ENCODE results near the gene PPP2CA. TPM values are rescaled to one million over a fixed set of nuclear protein-coding genes. Genes with fewer than 3 reads are reported as not detected.

Gene PPP2CA
- total and polyA plus RNA-seq, 10 of the 15 experiments (the other 5 are each of a cell fraction or from before 2014, with no cell fraction given): 18.6 to 385 (median 134) TPM

DNA sequence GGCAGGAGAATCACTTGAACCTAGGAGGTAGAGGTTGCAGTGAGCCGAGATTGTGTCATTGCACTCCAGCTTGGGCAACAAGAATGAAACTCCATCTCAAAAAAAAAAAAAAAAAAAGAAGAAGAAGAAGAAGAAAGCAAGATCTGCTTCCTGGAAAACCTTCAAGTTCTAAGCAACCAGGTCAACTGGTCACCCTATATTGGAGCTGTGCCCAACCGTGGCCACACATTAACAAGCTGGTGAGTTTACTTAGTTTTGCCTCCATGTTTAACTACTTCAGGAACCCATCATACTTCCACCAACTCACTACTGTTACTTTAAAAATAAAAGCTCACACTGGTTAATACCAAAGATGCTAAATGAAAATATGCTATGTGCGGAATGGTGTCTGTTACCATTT, 36.8 kb downstream of the PPP2CA start:
- H3K4me2 ChIP-seq (ENCODE audit: control insufficient read depth, insufficient read depth): no peak overlapping the region
- no peak overlapping the region for H2AFZ ChIP-seq (ENCODE audit: control insufficient read depth, low read depth, low read length)
- ATAC-seq: no peak
- 94% methylated on average over 2 of the region's 3 CpGs for WGBS (ENCODE audit: insufficient coverage, insufficient replicate concordance, low lambda C conversion rate, missing lambda C conversion rate)
- H3K9me3 ChIP-seq (replicated peaks; ENCODE audit: control insufficient read depth, insufficient read depth, low read length): no peaks in the 10 kb centered on the region
- H3K4me3 ChIP-seq: no peak overlapping the region
- H3K4me1 ChIP-seq (ENCODE audit: control insufficient read depth, insufficient read depth, low read length): no peaks in the 10 kb centered on the region
- H4K20me1 ChIP-seq (ENCODE audit: control insufficient read depth, insufficient read depth): peaks cover 5% of the 10 kb centered on the region; the same call in 1 of the 2 replicates
- FAIRE-seq: no peak
- no peaks in the 10 kb centered on the region for H3K79me2 ChIP-seq (ENCODE audit: control insufficient read depth, insufficient read depth, low read length)
- CTCF ChIA-PET: interaction anchor here (0.6 to 9.2 kb wide), 4 partner anchors 87 to 183 kb away, joined by 3 to 99 read pairs (median 6); no protein-coding TSS in a partner anchor
- RAD21 ChIA-PET (ENCODE audit: unreplicated experiment): interaction anchor here (1.0 to 1.6 kb wide), 2 partner anchors 56 to 102 kb away, joined by 3 to 5 read pairs; no protein-coding TSS in a partner anchor
- no peak overlapping the region for H3K9ac ChIP-seq (ENCODE audit: control insufficient read depth, insufficient read depth, low read length)
- SMC1A ChIA-PET (ENCODE audit: uncharacterized antibody, unreplicated experiment): interaction anchor here (0.6 to 8.4 kb wide), 4 partner anchors 25 to 145 kb away, joined by 3 to 91 read pairs (median 4); no protein-coding TSS in a partner anchor
- POLR2A ChIA-PET: interaction anchor here (0.7 kb wide), 1 partner anchor 762 kb away, joined by 5 read pairs; no protein-coding TSS in a partner anchor
- no peaks in the 10 kb centered on the region for H3K27me3 ChIP-seq (replicated peaks in 1 of 2; ENCODE audit: control insufficient read depth in 2 of 2, insufficient read depth in 2 of 2, low read length in 1 of 2)
- in situ Hi-C loops (cut with MboI): loop anchor here (5.0 kb wide), 2 partner anchors 98 to 393 kb away; no protein-coding TSS in a partner anchor
- BruUV-seq (replicated peaks): no TSS peak
- DNase-seq (ENCODE audit: low read depth, low spot score): no peak
- intact Hi-C loops (cut with micrococcal nuclease; ENCODE audit: unreplicated experiment): no loop called here
- H3K36me3 ChIP-seq (ENCODE audit: control insufficient read depth in 2 of 2, insufficient read depth in 2 of 2, low read length in 1 of 2): no peaks in the 10 kb centered on the region
- no peak overlapping the region for H3K27ac ChIP-seq (ENCODE audit: control insufficient read depth, insufficient read depth)
- TF ChIP-seq TCF12 (IDR thresholded peaks at IDR 0.05; ENCODE audit: low read depth, low read length) (no peak), NRF1 (conservative IDR thresholded peaks at IDR 0.05; ENCODE audit: low read depth, low read length) (no peak), SIX5 (IDR thresholded peaks at IDR 0.05; ENCODE audit: low read depth, low read length, severe bottlenecking) (no peak), FOXM1 (IDR thresholded peaks at IDR 0.05; ENCODE audit: low read depth, low read length) (no peak), MEF2B (IDR thresholded peaks at IDR 0.05; ENCODE audit: partially characterized antibody, poor library complexity, severe bottlenecking) (no peak), BCL11A (IDR thresholded peaks at IDR 0.05; ENCODE audit: low read depth, low read length) (no peak), MTA3 (IDR thresholded peaks at IDR 0.05; ENCODE audit: borderline replicate concordance, low read length) (no peak), EZH2 (IDR thresholded peaks at IDR 0.05; ENCODE audit: borderline replicate concordance, control insufficient read depth, low read depth, low read length) (no peak), TCF3 (IDR thresholded peaks at IDR 0.05; ENCODE audit: borderline replicate concordance, insufficient read depth, low read depth, low read length) (no peak), SMAD5 (IDR thresholded peaks at IDR 0.05; ENCODE audit: low read depth) (no peak)
- TF ChIP-seq, protein P1, sequence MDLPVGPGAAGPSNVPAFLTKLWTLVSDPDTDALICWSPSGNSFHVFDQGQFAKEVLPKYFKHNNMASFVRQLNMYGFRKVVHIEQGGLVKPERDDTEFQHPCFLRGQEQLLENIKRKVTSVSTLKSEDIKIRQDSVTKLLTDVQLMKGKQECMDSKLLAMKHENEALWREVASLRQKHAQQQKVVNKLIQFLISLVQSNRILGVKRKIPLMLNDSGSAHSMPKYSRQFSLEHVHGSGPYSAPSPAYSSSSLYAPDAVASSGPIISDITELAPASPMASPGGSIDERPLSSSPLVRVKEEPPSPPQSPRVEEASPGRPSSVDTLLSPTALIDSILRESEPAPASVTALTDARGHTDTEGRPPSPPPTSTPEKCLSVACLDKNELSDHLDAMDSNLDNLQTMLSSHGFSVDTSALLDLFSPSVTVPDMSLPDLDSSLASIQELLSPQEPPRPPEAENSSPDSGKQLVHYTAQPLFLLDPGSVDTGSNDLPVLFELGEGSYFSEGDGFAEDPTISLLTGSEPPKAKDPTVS (IDR thresholded peaks at IDR 0.05; ENCODE audit: low read depth, low read length): no peak
- TF ChIP-seq, protein P2, sequence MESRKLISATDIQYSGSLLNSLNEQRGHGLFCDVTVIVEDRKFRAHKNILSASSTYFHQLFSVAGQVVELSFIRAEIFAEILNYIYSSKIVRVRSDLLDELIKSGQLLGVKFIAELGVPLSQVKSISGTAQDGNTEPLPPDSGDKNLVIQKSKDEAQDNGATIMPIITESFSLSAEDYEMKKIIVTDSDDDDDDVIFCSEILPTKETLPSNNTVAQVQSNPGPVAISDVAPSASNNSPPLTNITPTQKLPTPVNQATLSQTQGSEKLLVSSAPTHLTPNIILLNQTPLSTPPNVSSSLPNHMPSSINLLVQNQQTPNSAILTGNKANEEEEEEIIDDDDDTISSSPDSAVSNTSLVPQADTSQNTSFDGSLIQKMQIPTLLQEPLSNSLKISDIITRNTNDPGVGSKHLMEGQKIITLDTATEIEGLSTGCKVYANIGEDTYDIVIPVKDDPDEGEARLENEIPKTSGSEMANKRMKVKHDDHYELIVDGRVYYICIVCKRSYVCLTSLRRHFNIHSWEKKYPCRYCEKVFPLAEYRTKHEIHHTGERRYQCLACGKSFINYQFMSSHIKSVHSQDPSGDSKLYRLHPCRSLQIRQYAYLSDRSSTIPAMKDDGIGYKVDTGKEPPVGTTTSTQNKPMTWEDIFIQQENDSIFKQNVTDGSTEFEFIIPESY (IDR thresholded peaks at IDR 0.05): no peak
- TF ChIP-seq, protein P3, sequence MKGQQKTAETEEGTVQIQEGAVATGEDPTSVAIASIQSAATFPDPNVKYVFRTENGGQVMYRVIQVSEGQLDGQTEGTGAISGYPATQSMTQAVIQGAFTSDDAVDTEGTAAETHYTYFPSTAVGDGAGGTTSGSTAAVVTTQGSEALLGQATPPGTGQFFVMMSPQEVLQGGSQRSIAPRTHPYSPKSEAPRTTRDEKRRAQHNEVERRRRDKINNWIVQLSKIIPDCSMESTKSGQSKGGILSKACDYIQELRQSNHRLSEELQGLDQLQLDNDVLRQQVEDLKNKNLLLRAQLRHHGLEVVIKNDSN (IDR thresholded peaks at IDR 0.05; ENCODE audit: borderline replicate concordance, extremely low read length, insufficient read depth, low read depth, low read length): no peak
- TF ChIP-seq, protein P4, sequence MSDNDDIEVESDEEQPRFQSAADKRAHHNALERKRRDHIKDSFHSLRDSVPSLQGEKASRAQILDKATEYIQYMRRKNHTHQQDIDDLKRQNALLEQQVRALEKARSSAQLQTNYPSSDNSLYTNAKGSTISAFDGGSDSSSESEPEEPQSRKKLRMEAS (IDR thresholded peaks at IDR 0.05; ENCODE audit: low read depth, low read length): no peak

All from GM12878 (cell line).